Stimulated activated CD4-positive, alpha-beta T cell treated with anti-CD3 and anti-CD28 coated beads, Interleukin-1b, Interleukin-23, amount 100 ng/mL, for 24 hours (primary cell): ENCODE data around the gene PRLR.
"Not testable (repeated sequence)": the region's sequence is repeated elsewhere in the genome, so short reads cannot be mapped to it uniquely, and the experiment has no call there.

Experiments
- DNase-seq, 4 experiments: peaks; one replicate each; pipeline ENCODE4 v3.0.0-alpha.2; 2020; ENCODE audit warnings: low read depth in 4 of 4, low spot score in 1 of 4

The PRLR gene

GRCh38 chr5:35230038-35230611 is at the start of gene PRLR:
PRLR (minus strand) TSS chr5:35230487; CDS start chr5:35089620, 140,867 bp downstream.
- no peak for DNase-seq

DNA sequence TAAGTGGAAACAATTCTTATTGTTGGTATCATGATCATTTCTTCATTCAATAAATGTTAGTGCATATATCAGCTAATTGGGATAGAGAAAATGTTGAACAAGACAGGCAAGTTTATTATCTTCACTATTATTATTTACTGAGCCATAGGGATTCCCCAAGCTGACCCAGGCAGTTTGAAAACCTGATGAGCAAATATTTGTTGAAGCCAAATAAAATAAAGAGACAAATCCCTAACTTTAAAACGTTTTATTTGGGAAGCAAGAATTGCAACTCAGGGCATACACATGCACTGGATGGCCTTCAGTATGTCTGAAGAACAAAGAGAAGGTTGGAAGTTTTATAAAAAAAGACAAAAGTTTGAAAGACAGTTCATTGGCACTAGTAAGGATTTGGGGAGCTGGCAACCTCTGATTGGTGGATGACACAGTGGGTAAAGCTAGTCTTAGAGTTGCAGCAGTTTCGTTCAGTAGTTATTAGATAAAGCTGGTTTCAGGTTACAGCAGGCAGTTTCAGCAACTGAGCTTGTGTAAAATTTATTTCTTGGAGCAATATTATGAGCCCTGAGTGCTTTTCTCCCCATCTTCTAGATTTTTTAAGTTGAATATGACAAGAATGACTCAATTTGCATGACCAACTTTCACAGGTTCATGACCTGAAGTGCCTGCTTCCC is 44.7 kb upstream of the PRLR start:
- DNase-seq, result no peak

DNA sequence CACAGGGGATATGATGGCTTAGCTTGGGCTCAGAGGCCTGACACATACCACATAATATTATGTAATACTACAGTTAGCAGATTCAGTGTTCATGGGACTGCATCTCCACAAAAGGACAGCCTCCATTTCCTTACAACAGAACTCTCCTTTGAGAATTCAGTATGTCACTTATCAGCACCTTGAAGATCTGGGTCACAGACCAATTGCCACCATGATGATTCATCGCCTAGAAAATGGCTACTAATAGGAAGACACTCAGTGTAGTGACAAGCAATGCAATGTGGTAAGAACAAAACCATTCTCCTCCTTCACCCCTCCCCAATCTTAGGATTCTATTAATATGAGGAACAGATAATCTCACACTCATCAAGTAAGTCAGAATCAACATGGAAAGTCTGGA is 38.7 kb upstream of the PRLR start:
- DNase-seq, result no peak

GRCh38 chr5:35266276-35266675 is 36.0 kb upstream of the PRLR start:
- no peak for DNase-seq

DNA sequence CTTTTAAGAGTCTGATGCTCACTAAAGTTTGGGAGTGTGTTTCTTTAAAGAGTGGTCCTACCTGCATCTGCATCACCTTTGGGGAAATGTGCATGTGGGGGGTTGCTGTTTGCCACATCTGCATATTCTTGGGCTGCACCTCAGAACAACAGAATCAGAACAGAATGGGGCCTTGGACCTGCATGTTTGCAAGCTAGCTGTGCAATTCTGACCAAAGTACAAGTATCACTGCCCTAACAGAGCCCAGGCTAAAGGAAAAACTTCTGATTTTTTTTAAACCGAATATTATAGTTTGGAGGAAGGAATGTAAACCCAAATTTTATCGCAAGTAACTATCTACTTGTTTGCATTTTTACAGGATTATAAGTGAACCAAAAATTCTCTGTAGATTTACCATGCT is 34.2 kb upstream of the PRLR start:
- no peak for DNase-seq

GRCh38 chr5:35263266-35263877 is 33.1 kb upstream of the PRLR start:
- no peak for DNase-seq

GRCh38 chr5:35253582-35253981 is 23.3 kb upstream of the PRLR start:
- no peak for DNase-seq

DNA sequence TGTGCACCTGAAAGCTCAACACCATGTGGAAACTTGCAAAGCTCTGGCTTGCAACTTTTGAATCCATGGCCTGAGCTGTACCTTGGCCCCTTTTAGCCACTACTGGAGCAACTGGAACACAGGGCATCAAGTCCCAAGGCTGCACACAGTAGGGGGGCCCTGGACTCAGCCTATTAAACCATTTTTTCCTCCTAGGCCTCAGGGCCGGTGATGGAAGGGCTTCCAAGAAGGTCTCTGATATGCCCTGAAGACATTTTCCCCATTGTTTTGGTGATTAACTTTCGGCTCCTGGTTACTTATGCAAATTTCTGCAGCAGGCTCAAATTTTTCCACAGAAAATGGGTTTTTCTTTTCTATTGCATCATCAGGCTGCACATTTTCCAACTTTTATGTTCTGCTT is 22.7 kb upstream of the PRLR start:
- DNase-seq, result no peak

GRCh38 chr5:35248843-35249780 is 18.8 kb upstream of the PRLR start:
- no peak for DNase-seq

DNA sequence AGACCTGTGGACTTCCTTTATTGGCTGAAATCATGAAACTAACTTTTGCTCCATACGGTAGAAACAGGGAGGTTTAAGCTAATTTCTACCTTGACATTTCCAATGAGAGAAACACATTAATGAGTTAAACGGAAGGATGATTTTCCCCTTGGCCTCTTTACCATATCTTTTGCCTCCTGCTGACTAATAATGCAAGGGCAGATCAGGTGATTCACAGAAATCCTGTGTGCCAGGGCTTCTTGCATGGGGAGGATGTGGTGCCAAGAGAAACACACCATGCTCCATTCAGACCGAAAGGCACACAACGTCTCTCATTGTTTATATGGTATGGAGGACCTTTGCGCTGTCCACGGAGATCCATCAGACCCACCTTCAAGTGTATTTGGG is 17.4 kb upstream of the PRLR start:
- no peak for DNase-seq

DNA sequence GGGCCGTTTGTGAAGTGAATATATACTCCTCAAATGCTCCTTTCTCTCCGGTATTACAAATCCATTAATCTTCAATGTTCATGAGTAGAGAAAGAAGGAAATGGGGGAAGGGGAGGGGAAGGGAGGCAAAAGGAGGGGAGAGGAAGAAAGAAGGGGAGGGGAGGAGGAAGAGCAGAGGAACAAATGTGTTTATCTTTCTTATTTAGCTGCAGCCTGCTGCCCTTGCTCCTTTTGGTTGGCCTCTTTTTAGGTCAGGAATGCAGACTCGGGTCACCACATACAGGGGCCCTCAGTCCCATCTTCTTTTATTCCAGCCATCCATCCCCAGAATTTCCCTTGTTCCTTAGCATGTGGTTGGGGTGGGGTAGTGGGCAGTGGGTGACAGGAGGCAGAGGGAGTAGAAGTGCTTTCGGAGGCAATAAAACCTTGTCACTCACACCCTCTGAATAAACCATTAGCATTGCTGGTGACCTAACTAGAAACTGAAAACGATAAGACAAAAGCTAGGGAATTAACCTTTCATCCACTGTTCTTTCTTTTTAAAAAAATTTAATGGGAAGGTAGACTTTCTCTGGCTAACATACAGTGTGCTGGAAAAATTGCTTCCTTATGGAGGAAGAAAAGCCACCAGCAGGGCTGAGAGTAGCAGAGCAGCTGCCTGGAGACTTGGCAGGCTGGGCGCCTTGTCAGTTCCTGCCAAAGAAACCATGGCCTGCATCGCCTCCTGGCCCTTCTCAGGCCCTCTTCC is 16.8 kb upstream of the PRLR start:
- no peak for DNase-seq

- DNase-seq, result no peak
These were observed 16.1 kb upstream of the PRLR start for GRCh38 chr5:35246411-35246810.

- DNase-seq, result not testable (repeated sequence)
These were observed 15.1 kb upstream of the PRLR start for GRCh38 chr5:35245371-35245770.

- no peak for DNase-seq
These were observed 13.9 kb upstream of the PRLR start for GRCh38 chr5:35244171-35244570.

GRCh38 chr5:35242702-35243258 is 12.5 kb upstream of the PRLR start:
- DNase-seq, result no peak

DNA sequence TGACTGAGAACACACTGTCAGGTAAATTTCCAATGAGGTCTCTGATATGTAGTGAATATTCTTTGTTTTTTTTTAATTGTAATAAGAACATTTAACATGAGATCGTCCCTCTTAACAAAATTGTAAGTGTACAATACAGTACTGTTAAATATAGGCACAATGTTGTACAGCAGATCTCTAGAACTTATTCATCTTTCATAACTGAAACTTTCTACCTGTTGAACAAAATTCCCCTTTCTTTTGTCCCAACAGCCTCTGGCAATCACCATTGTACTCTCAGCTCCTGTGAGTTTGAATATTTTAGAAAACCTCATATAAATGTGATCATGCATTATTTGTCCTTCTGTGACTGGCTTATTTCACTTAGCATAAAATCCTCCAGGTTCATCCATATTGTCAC is 10.6 kb upstream of the PRLR start:
- DNase-seq, result no peak

DNA sequence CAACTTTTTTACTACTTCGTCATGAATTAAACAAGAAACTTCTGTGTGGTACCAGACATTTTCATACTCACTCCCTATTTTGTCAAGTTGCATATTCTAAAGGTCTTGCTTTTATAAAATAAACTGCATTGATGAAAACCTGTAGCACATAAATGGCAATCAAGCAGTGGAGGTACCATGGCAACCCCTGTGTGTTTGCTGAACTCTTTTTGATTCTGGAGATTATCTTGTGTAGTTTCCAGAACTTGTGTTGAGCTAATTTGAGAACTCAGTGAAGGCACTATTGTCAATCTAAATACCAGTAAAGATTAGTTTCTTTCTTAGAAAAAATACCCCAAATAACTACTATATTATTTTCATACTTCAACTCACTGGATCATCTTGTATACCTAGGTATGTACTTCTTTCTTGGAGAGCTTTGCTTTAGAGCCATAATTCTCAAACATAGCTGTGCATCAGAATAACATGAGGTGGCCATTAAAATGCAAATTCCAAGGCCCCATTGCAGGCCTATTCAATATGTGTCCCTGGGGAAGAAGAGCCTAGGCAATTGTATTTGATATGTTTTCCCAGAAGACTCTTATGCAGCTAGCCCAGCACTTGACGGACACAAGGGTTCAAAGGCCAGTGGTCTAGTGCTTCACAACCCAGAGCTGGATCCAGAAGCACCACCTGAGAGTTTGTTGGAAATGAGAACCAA is 9.8 kb upstream of the PRLR start:
- no peak for DNase-seq

GRCh38 chr5:35239476-35239875 is 9.2 kb upstream of the PRLR start:
- DNase-seq, result no peak

DNA sequence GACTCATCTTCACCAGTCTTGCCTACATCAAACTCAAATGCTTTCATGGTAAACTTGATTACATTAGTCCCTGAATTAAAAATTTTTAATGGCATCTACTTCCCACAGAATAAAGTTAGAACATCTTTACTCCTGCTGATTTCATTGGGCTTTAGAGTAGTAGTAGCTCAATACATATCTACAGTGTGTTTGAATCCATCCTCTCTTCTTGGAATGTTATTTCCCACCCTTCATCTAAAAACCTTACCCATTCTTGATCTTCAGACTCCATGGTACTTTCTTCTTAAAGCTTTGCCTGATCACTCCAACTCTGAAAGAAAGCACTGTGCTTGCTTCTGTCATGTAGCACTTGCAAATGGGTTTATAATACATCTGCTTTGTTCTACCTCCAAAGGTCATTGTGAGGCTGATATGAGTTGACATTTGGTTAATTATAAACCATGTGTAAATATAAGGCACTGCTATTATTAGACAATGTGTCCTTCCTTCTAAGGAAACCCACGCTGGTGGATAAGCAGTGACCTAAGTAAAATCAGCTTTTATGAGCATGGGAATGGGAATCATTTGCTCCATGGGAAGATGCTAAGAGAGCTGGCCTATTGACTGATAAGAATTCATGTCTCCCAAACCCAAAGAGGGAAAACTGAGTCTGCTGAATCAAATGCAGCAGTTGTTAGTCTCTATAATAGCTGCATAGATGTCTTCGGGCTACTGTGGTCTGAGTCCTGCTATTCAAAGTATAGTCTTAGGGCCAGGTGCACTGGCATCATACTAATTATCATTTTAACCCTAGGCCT is 7.5 kb upstream of the PRLR start:
- DNase-seq, result no peak
